CD14-positive monocyte (primary cell): ENCODE measurements around the gene SFN. TPM values are rescaled to one million over a fixed set of nuclear protein-coding genes. Genes with fewer than 3 reads are reported as not detected.
A peak's percentile ranks its signal among the peaks of the same experiment; 100 is the strongest.

ENCODE experiments used
- DNase-seq, 3 donors: peaks; one replicate each; pipeline ENCODE4 v3.0.0-alpha.2; 2011 to 2022
- H2AFZ ChIP-seq: 2 replicates; pipeline ENCODE4 v1.6.0; 2012; ENCODE audit warnings: mild to moderate bottlenecking, low read depth, low read length, inconsistent platforms; ENCODE audit not compliant: insufficient read depth, poor library complexity, severe bottlenecking
- H3K27ac ChIP-seq, 2 donors: 1 replicate in 1 of 2; 2 replicates in 1 of 2; pipeline ENCODE4 v1.5.1; 2012 to 2013; ENCODE audit warnings: low read length in 2 of 2, control low read depth in 1 of 2, inconsistent platforms in 1 of 2, low read depth in 1 of 2, mild to moderate bottlenecking in 1 of 2
- H3K27me3 ChIP-seq, 2 donors: one replicate each; pipeline versions ENCODE4 v1.6.0 to v1.6.1; 2011 to 2013; ENCODE audit warnings: low read length in 2 of 2; ENCODE audit not compliant: control insufficient read depth in 2 of 2, insufficient read depth in 2 of 2
- H3K36me3 ChIP-seq, 2 donors: replicated peaks in 1 of 2; 1 replicate in 1 of 2; 2 replicates in 1 of 2; pipeline versions ENCODE4 v1.5.1 to v1.6.1; 2012 to 2013; ENCODE audit warnings: low read length in 2 of 2, control low read depth in 1 of 2, inconsistent platforms in 1 of 2, mild to moderate bottlenecking in 1 of 2; ENCODE audit not compliant: insufficient read depth in 2 of 2, control insufficient read depth in 1 of 2
- H3K4me1 ChIP-seq, 2 donors: 1 replicate in 1 of 2; 2 replicates in 1 of 2; pipeline versions ENCODE4 v1.5.1 to v1.6.1; 2012 to 2013; ENCODE audit warnings: low read length in 2 of 2, control low read depth in 1 of 2, inconsistent platforms in 1 of 2, mild to moderate bottlenecking in 1 of 2, moderate library complexity in 1 of 2; ENCODE audit not compliant: insufficient read depth in 2 of 2, control insufficient read depth in 1 of 2
- H3K4me2 ChIP-seq: replicated peaks from 2 replicates; pipeline ENCODE3; 2012; ENCODE audit warnings: low read length, moderate library complexity, mild to moderate bottlenecking; ENCODE audit not compliant: poor library complexity, severe bottlenecking; ENCODE audit errors: extremely low read depth
- H3K4me3 ChIP-seq, 3 experiments: fragments of 200-600 bp in 1 of 3; sonication (generic) in 1 of 3; replicated peaks in 1 of 3; 1 replicate in 2 of 3; 2 replicates in 1 of 3; pipeline ENCODE4 v1.5.1; 2011 to 2013; ENCODE audit warnings: low read length in 3 of 3, mild to moderate bottlenecking in 3 of 3, control low read depth in 2 of 3, low read depth in 2 of 3, inconsistent platforms in 1 of 3, moderate library complexity in 1 of 3
- H3K79me2 ChIP-seq: 2 replicates; pipeline ENCODE4 v1.6.0; 2012; ENCODE audit warnings: mild to moderate bottlenecking, control low read depth, inconsistent platforms, low read length, moderate library complexity; ENCODE audit not compliant: insufficient read depth
- H3K9ac ChIP-seq: 2 replicates; pipeline ENCODE4 v1.6.0; 2017; ENCODE audit warnings: low read length, mild to moderate bottlenecking; ENCODE audit not compliant: insufficient read depth, poor library complexity, severe bottlenecking
- H3K9me3 ChIP-seq, 2 donors: replicated peaks in 1 of 2; 1 replicate in 1 of 2; 2 replicates in 1 of 2; pipeline versions ENCODE4 v1.5.1 to v1.6.1; 2012 to 2013; ENCODE audit warnings: low read length in 2 of 2, control low read depth in 1 of 2; ENCODE audit not compliant: control insufficient read depth in 1 of 2, insufficient read depth in 1 of 2
- H4K20me1 ChIP-seq: 2 replicates; pipeline ENCODE4 v1.6.0; 2012; ENCODE audit warnings: mild to moderate bottlenecking, low read length, control low read depth, moderate library complexity; ENCODE audit not compliant: insufficient read depth
- H3K27ac Mint-ChIP-seq, 7 donors: one replicate each; pipeline ENCODE4 v1.8.0; 2020; ENCODE audit warnings: mild to moderate bottlenecking in 7 of 7, mixed read lengths in 7 of 7, moderate library complexity in 6 of 7, inconsistent platforms in 2 of 7
- H3K27me3 Mint-ChIP-seq, 3 donors: one replicate each; pipeline ENCODE4 v1.8.0; 2021 to 2022; ENCODE audit warnings: low read depth in 3 of 3, mild to moderate bottlenecking in 3 of 3, mixed read lengths in 3 of 3, moderate library complexity in 3 of 3, inconsistent platforms in 1 of 3
- H3K36me3 Mint-ChIP-seq, 2 donors: one replicate each; pipeline ENCODE4 v1.8.0; 2020; ENCODE audit warnings: mixed read lengths in 2 of 2, inconsistent platforms in 1 of 2, mild to moderate bottlenecking in 1 of 2
- H3K4me1 Mint-ChIP-seq: one replicate; pipeline ENCODE4 v1.8.0; 2020; ENCODE audit warnings: mild to moderate bottlenecking, mixed read lengths
- H3K4me3 Mint-ChIP-seq, 2 donors: one replicate each; pipeline ENCODE4 v1.8.0; 2020; ENCODE audit warnings: mild to moderate bottlenecking in 2 of 2, mixed read lengths in 2 of 2, moderate library complexity in 1 of 2
- H3K9me3 Mint-ChIP-seq, 7 donors: one replicate each; pipeline ENCODE4 v1.8.0; 2020 to 2022; ENCODE audit warnings: mixed read lengths in 7 of 7, mild to moderate bottlenecking in 6 of 7, moderate library complexity in 6 of 7, inconsistent platforms in 2 of 7
- CTCF ChIP-seq: fragments of 200-600 bp; IDR thresholded peaks from one replicate; pipeline ENCODE4 v1.8.0; 2022; ENCODE audit warnings: antibody characterized with exemption, mild to moderate bottlenecking
- WGBS: methylation state at CpG from one replicate; pipeline ENCODE4 v1.1.5; 2013; ENCODE audit warnings: missing lambda C conversion rate; ENCODE audit not compliant: insufficient coverage; 5-methylcytosine and 5-hydroxymethylcytosine counted together
- intact Hi-C, 2 donors: fragments of 100-400 bp; cut with micrococcal nuclease; formaldehyde crosslinking; loops; one replicate each; pipeline versions ENCODE4 v1.15.0 to v1.15.1; 2023
- polyA plus RNA-seq, 3 donors: library from polyadenylated mRNA; depleted of rRNA in 1 of 3; unstranded in 2 of 3; stranded (reverse) in 1 of 3; fragments of 300-500 nt in 2 of 3; fragments of >200 nt in 1 of 3; fragmentation: Illumina TruSeq in 2 of 3; gene quantifications; 1 replicate in 2 of 3; 2 replicates in 1 of 3; pipeline ENCODE4 v1.2.3, GENCODE V29; 2012 to 2021

SFN gene
- polyA plus RNA-seq, 3 donors = 0.36 TPM; not detected in 2

DNA sequence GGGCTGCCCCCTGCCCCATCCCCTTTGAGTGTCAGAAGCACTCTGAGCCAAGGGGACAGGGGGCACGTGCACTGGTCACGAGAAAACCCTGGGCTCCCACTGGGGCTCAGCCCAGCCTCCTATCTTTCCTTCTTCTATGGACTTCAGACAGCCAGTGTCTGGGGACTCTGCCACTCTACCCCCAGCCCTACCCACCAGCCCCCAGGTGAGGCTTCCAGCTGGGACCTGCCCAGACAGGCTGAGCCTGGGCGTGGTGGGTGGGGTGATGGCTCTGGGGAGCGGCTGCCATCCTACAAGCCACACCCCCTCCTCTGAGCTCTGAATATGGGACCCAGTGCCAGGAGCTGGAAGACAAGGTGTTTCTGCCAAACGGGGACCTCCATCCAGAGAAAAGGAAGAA lies 8.0 kb upstream of the SFN start:
- DNase-seq = no peak
- no peaks in the 10 kb centered on the region for H3K4me1 ChIP-seq
- H2AFZ ChIP-seq = no peak overlapping the region
- H3K79me2 ChIP-seq = no peaks in the 10 kb centered on the region
- no peak overlapping the region for H3K27ac ChIP-seq
- H3K4me3 ChIP-seq = no peak overlapping the region
- no peak overlapping the region for H3K4me3 Mint-ChIP-seq
- WGBS = 100% methylated on average over 1 of the region's 5 CpGs
- H3K27me3 Mint-ChIP-seq = no peaks in the 10 kb centered on the region
- H3K27ac Mint-ChIP-seq = no peak overlapping the region
- H3K9me3 Mint-ChIP-seq = no peaks in the 10 kb centered on the region
- peaks cover 58 to 79% of the 10 kb centered on the region in 2 donors for H3K36me3 Mint-ChIP-seq
- TF ChIP-seq CTCF = no peak
- H3K36me3 ChIP-seq = peaks cover 58 to 77% of the 10 kb centered on the region in 2 donors
- no peak overlapping the region for H3K4me2 ChIP-seq
- H3K4me1 Mint-ChIP-seq = no peaks in the 10 kb centered on the region
- H4K20me1 ChIP-seq = peaks cover 23% of the 10 kb centered on the region
- intact Hi-C loops = no loop called here
- no peak overlapping the region for H3K9ac ChIP-seq
- H3K9me3 ChIP-seq = no peaks in the 10 kb centered on the region
- H3K27me3 ChIP-seq = no peaks in the 10 kb centered on the region

DNA sequence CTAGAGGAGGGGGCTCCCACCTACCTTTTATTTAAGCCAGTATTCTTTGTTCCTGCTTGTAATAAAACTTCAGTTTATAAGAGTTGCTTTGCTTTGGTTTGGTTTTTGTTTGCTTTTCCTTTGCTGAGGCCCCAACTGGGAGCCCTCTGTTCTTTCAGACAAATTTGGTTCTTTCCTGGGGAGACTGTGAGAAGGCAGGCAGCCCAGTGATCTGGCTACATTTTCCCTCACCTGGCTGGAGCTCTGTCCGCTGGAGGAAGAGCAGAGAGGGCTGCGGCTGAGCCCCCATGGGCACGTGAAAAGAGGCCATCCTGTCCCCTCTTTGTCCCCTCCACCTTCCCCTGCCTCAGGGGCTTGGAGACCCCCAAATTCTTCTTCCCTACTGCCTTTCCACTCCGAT lies 7.3 kb upstream of the SFN start:
- Mint-ChIP-seq H3K27me3 (no peaks in the 10 kb centered on the region), H3K36me3 (peaks cover 52 to 72% of the 10 kb centered on the region in 2 donors), H3K4me1 (no peaks in the 10 kb centered on the region), H3K27ac (peak overlapping the region in 1 of 7 donors; percentile 23), H3K4me3 (no peak overlapping the region), H3K9me3 (no peaks in the 10 kb centered on the region)
- H3K9me3 ChIP-seq = no peaks in the 10 kb centered on the region
- no peak overlapping the region for H3K27ac ChIP-seq
- WGBS = 100% methylated on average over 1 of the region's 4 CpGs
- no peaks in the 10 kb centered on the region for H3K4me1 ChIP-seq
- no peaks in the 10 kb centered on the region for H3K79me2 ChIP-seq
- H2AFZ ChIP-seq = no peak overlapping the region
- H3K36me3 ChIP-seq = peaks cover 51 to 70% of the 10 kb centered on the region in 2 donors
- TF ChIP-seq CTCF = no peak
- H3K9ac ChIP-seq = no peak overlapping the region
- intact Hi-C loops = no loop called here
- peaks cover 23% of the 10 kb centered on the region for H4K20me1 ChIP-seq
- no peak overlapping the region for H3K4me2 ChIP-seq
- no peak for DNase-seq
- no peak overlapping the region for H3K4me3 ChIP-seq
- no peaks in the 10 kb centered on the region for H3K27me3 ChIP-seq
